ENCODE results near the gene HOXD8.

HOXD8 gene

DNA sequence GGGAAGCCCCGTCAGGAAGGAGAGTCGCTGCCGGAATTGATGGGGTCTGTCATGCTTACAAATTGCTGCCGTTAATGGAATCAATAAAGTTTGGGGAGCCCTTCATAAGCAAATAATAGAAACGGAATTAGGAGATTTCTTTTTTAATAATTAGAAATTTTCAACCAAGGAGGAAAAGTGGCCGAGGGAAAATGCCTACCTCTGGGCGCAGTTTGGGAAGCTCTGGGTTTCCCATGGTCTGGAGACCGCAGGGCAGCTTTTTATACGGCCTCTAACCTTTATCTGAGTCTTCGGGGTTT is 47.0 kb upstream of the HOXD8 start:
- in situ Hi-C loops (cut with MboI; ENCODE audit: low pct_unique_long_range_greater_than_20kb, low sequenced_read_pairs, unreplicated experiment), result loop anchor here (25.0 kb wide), 2 partner anchors 395 to 1745 kb away; partner anchors contain the start of gene SP9
- TF ChIP-seq, protein P1, sequence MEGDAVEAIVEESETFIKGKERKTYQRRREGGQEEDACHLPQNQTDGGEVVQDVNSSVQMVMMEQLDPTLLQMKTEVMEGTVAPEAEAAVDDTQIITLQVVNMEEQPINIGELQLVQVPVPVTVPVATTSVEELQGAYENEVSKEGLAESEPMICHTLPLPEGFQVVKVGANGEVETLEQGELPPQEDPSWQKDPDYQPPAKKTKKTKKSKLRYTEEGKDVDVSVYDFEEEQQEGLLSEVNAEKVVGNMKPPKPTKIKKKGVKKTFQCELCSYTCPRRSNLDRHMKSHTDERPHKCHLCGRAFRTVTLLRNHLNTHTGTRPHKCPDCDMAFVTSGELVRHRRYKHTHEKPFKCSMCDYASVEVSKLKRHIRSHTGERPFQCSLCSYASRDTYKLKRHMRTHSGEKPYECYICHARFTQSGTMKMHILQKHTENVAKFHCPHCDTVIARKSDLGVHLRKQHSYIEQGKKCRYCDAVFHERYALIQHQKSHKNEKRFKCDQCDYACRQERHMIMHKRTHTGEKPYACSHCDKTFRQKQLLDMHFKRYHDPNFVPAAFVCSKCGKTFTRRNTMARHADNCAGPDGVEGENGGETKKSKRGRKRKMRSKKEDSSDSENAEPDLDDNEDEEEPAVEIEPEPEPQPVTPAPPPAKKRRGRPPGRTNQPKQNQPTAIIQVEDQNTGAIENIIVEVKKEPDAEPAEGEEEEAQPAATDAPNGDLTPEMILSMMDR (IDR thresholded peaks at IDR 0.05; ENCODE audit: extremely low read depth, insufficient read depth, missing control alignments), result no peak
- DNase-seq (ENCODE audit: low spot score), result no peak

DNA sequence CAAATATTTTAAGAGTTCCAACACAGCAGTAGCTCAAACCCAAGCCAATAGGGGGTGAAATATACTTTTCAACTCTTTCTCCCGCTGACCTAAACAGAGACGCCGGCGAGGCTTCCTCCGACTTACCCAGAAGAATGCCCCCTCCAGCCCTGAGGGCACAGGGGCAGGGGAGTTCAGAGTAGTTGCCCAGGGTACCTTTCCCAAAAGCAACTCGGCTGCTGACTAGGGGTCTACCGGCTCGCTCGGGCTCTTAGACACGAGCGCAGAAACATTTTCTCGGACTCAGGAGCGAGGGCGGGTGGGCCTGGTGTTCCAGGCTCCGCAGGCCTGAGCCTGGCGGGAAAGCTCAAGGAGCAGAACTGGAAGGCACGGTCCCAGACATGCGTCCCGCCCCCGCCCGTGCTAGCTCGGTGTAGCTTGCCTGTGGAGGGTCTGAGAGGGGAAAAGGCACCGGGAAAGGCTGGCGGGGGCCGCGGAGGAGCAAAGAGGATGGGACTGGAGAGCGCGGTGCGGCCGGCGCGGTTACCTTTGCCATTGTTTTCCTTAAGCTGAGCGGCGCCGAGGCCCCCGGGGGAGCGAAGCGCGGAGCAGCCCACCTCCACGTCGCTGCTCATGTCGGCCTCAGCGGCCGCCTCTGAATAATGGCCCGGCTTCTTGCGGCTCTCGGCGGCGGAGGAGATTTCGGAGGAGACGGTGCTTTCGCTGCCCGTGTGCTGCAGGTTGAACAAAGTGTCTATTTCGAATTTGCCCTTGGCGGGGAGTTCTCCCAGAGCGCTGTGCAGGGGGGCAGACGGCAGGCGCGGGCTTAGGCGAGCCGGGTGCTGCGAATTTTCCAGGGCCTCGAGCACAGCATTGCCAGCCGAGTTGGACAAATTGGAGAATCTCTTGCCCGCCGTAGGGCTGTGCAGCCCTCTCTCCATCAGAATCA is 46.4 kb upstream of the HOXD8 start:
- in situ Hi-C loops (cut with MboI; ENCODE audit: low pct_unique_long_range_greater_than_20kb, low sequenced_read_pairs, unreplicated experiment), result loop anchor here (25.0 kb wide), 2 partner anchors 396 to 1746 kb away; partner anchors contain the start of gene SP9
- TF ChIP-seq, protein P1 (IDR thresholded peaks at IDR 0.05; ENCODE audit: extremely low read depth, insufficient read depth, missing control alignments), result no peak
- DNase-seq (ENCODE audit: low spot score), result peak; percentile 19

DNA sequence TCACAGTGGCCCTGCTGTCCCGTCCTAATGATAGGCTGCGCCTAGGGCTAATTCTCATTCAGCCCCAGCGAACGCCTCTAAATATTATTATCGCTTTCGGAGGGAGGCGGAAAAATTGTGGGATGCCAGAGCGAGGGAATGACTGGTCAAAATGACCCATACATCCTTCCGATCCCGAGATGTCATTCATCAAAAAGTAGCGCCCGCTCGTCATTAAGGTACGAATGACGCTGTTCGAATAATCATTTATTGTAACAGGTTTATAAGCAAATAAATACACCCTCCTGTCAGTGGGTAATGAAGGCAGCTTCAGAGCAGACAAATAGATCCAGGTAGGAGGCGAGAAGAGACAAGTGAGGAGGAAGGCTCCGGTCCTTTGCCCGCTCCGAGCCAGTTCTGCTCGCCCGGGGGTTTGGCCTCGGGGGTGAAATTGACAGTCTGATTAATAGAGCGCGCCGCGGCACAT is 45.7 kb upstream of the HOXD8 start, which contains the start of gene EVX2:
Gene EVX2 (minus strand): TSS at position 167 of the 466 bp plus-strand sequence. CDS start 186 bp downstream, outside the sequence.
- in situ Hi-C loops (cut with MboI; ENCODE audit: low pct_unique_long_range_greater_than_20kb, low sequenced_read_pairs, unreplicated experiment), result loop anchor here (25.0 kb wide), 2 partner anchors 397 to 1747 kb away; partner anchors contain the start of gene SP9
- DNase-seq (ENCODE audit: low spot score), result peak; percentile 27
- TF ChIP-seq, protein P1 (IDR thresholded peaks at IDR 0.05; ENCODE audit: extremely low read depth, insufficient read depth, missing control alignments), result no peak

DNA sequence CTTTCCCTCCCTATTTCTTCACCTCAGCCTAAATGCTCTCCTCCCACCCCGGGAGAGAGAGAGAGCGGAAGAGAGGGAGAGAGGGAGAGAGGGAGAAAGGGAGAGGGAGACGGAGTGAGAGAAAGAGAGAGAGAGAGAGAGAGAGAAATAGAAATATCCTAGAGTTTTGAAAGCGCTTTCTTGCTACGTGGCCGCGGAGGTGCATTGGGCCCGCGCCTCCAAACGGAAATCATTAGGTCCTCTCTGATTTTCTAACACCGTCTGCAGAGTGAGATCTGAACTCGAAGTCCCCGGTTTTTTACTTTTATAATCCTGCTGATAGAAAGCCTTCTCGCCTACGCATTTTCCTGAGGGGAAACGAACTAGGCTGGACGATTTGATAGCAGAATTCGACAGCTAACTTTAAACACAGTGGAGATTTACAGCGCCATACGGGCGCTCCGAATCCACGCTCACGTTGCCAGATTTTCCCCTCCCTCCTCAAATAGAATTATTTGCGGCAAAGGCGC is 44.8 kb upstream of the HOXD8 start:
- peak; percentile 21 for DNase-seq (ENCODE audit: low spot score)
- TF ChIP-seq, protein P1 (IDR thresholded peaks at IDR 0.05; ENCODE audit: extremely low read depth, insufficient read depth, missing control alignments), result no peak
- in situ Hi-C loops (cut with MboI; ENCODE audit: low pct_unique_long_range_greater_than_20kb, low sequenced_read_pairs, unreplicated experiment), result loop anchor here (25.0 kb wide), 2 partner anchors 397 to 1747 kb away; partner anchors contain the start of gene SP9

DNA sequence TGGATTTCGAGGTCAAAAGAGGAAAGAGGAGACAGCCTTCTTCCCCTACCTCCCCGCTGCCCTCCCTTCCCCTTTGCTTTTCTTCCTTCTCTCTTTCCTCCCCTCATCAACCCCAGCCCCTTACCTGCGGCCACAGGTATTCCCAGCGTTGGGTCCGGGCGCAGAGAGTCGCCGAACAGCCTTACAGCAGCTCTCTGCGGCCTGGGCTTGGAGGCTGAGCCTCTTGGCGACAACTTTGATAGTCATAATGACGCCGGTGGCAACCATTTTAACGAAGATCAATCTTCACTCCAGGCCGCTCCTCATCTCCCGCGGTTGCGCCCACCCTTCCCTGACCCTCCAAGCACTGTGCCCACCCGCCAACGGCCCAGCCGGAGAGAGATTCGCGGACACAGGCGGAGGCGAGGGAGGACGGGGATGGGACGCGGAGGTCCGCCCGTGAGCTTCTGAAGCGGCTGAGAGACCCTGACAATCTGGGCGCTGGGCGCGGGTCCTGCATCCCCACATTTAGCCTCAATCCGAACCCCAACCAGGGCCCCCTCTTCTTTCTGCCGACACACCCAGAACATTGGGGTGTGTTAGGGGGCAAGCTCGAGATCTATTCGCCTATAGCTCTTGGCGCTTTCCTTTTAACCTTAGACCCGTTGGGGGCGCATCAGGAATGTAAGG is 44.3 kb upstream of the HOXD8 start:
- in situ Hi-C loops (cut with MboI; ENCODE audit: low pct_unique_long_range_greater_than_20kb, low sequenced_read_pairs, unreplicated experiment), result loop anchor here (25.0 kb wide), 2 partner anchors 398 to 1748 kb away; partner anchors contain the start of gene SP9
- TF ChIP-seq, protein P1 (IDR thresholded peaks at IDR 0.05; ENCODE audit: extremely low read depth, insufficient read depth, missing control alignments), result no peak
- DNase-seq (ENCODE audit: low spot score), result peak; percentile 33
